Suppressor macrophage treated with lipopolysaccharide for 4 hours (primary cell): ENCODE data around the gene FOXP4.
A peak's percentile ranks its signal among the peaks of the same experiment; 100 is the strongest.

Experiments used
- DNase-seq: peaks from one replicate; pipeline ENCODE4 v3.0.0-alpha.2; 2020

Gene FOXP4

DNA sequence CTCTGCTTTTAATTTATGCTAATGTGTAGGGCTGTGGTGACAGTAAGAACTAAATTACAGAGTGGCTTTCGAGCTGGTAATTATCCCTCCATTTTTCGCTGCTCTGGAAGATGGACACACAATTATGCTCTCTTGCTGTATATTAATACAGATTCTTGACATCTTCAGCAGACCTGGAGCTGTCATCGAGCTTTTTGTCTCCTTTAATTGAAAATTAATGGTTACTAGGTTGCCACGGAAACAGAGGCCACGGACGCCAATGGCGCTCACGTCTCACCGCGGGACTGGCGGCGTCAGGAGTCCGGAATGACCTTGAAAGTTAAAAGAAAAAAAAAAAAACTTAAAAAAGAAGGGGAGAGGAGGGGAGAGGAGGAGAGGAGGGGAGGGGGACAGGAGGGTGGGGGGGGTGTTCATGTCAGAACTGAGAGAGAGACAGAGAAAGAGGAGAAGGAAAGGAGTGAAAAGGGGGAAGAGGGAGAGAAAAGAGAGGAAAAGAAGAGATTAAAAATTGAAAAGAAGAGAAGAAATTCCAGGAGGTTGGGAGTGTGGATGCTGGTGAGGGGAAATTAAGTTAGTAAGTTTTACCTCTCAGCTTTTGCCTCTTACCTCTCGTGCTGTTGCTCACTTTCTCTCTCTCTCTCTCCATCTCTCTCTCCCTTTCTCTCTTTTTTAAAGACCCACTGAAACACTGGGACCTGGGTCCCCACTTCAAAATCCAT lies 22.1 kb upstream of the FOXP4 start:
- DNase-seq: no peak

DNA sequence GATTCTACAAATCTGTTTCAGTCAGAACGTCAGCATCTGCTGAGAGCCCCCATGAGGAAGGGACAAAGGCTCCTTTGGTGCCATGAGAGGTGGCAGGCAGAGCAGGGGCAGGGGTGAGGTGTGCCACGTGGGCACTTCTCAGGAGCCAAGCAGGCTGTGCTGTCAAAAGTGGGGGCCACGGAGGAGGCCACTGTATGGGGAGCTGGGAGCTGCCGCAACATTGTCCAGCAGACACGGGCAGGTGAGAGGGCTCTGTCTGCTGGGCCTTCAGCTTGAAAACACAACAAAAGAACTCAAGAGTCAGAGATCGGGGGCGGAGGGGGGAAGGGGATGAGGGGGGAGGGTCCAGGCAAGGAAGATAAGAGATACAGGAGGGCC lies 21.6 kb upstream of the FOXP4 start:
- no peak for DNase-seq

GRCh38 chr6:41527721-41528408 lies 18.3 kb upstream of the FOXP4 start:
- DNase-seq: no peak

DNA sequence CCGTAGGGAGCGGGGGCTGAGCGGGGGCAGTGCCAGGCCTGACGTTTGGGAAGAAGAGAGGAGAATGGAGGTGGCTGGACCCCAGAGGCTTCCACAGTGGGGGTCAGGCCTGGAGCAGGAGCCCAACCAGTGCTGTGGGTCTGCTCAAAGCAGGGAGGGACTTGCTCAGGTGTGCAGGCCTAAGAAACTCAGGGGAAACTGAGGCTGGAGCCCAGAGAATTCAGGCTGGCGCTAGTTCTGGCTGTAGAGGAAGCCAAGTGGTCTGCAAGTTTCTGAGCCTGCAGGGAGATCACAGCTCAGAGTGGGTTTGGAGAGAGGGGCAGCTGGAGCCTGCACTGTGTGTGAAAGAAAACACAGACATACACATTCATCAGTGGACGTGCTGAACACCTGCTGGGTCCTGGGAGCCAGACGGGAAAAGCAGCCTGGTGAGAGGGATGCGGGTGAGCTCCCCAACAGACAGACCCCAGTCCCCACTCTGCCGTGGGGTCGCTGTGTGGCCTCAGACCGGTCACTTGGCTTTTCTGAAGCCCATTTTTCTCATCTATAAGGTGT lies 17.7 kb upstream of the FOXP4 start:
- no peak for DNase-seq

GRCh38 chr6:41529049-41529448 lies 17.1 kb upstream of the FOXP4 start:
- no peak for DNase-seq

- DNase-seq: no peak
These were observed 16.2 kb upstream of the FOXP4 start for GRCh38 chr6:41529970-41530369.

- no peak for DNase-seq
These were observed 15.7 kb upstream of the FOXP4 start for GRCh38 chr6:41530476-41530875.

DNA sequence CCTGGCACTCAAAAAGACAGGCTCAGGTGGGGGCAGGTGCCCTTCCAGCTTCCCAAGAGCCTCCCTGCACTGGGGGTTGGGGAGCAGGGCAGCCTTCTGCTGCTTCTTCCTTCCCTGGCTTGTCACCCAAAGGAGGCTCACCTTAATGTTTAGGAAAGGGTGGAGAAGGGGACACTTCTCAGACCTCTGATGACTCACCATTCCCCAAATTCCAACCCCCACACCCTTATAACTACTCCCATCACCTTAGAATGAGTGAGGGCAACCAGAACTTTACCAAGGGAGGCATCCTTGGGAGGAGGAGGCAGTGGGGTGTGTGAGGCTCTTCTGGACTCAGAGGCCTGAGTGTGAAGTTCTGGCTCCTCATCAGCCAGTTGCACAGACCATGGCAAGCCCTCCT lies 15.2 kb upstream of the FOXP4 start:
- no peak for DNase-seq

GRCh38 chr6:41531591-41532582 lies 14.3 kb upstream of the FOXP4 start:
- DNase-seq: peak; percentile 94

- no peak for DNase-seq
These were observed 10.4 kb upstream of the FOXP4 start for GRCh38 chr6:41535766-41536165.

DNA sequence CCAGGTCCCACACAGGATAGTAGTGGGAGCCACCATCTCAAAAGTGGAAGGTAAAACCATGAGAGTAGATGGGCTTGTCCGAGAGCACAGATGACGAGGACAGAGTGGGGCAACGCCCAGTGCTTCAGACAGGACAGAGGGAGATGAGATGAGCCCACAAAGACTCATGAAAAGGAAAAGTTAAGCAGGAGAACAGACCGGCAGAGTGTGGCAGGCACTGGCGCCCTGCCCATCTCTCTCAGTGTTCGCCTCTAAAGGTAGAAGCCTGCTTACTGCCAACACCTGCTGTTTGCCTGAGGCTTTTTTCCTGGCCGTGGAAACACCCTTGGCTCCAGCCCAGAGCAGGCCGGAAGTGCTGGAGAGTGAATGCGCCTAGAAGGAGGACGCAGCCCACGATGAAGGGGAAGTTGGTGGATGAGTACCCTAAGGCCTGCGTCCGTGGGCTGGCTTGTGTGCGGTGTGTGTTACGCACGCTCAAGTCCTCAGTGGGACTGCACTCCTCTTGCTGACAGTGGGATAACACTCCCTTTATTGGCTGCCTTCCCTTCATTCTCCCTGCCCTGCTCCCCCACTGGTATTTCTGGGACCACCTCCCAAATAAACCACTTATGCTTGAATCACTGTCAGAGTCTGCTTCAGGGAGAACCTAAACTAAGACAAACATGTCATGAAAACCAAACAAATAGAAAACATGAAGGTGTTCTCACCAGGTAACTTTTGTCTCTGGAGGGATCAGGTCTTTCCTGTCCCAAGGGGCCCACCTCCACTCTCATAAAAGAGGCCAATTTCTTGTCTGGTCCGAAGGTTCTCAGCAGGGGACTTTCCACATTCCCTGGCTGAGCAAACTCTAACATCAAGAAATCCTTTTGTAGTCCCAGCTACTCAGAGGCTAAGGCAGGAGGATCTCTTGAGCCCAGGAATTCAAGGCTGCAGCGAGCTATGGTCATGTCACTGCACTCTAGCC lies 9.1 kb upstream of the FOXP4 start:
- DNase-seq: peak; percentile 81

DNA sequence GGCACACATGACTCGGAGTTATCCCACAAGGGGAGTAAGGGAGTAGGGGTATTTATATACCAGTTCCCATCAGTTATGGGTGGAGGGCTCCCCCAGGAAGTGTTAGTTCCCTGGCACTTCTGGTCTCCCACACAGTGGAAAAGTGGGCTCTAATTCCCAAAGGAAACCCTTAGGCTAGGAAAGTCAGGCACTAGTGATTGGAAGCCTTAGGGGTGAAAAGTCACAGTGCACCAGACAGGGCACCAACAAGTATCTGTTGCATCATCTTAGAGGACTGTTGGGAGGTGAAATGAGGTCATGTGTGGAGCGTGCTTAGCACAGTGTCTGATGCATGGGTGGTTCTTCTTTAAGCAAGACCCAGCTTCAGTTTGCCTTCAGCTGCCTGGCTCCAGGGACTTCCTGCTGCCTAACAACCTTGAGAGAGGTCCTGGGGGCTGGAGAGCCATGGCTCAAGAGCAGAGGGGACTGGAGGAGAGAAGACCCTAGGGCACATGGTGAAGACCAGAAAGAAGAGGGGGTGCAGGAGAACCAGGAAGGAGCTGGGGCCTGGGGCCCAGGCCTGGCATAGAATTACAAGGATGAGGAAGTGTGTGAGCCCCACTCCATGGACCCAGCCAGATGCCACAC lies 7.5 kb upstream of the FOXP4 start:
- peak; percentile 87 for DNase-seq

- no peak for DNase-seq
These were observed 7.0 kb upstream of the FOXP4 start for GRCh38 chr6:41539204-41539603.

DNA sequence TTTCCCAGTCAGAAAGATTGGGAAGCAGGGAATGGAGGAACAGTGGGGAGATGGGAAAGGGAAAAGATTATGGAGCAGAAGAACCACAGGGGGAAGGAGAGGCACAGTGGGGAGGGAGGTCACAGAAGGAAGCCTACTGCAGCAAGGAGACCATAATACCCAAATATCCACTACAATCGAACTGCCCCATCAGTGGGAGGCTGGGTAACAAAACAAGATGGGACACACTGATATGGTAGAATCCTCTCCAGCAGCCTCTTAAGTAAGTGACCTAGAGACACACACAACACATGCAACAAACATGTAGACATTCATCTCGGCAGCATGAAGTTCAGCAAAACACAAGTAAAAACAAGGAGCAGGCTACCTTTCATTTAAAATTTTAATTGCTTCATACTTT lies 4.8 kb upstream of the FOXP4 start:
- DNase-seq: no peak

DNA sequence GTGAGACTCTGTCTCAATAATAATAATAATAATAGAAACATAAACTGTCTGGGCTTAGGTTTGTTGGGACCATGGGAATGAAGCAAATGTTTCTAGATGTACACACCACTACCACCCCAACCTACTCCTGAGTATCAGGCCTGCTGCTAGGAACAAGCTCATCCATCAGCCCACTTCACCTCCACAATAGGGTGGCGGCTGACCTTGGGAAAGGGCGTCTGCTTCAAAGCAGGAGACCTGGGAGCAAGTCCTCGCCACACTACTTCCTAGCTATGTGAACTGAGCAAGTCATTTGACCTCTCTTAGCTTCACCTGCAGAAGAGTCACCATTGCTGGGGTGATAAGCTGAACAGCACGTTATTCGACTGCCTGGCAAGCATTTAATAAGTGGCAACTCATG lies 3.1 kb upstream of the FOXP4 start:
- DNase-seq: no peak

DNA sequence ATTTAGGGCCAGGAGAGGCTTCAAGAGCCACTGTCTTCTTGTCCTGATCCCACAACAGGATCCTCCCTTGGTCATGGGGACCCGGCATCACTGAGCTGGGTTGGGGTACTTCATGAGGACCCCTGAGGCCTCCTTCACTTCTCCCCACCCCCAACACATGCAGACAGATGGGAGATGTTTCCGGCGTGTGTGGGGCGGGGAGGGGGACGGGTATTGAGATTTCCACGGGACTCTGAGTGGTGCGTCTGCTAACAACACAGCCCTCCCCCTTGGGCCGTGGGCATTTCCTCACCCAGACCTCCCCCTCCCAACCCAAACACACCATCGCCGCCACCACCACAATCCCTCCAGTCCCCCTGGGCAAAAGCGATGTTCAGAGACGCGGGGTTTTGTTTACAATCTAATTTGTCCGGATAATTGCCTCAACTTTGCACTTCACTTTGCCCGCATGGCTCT lies 906 bp upstream of the FOXP4 start:
- DNase-seq: no peak

DNA sequence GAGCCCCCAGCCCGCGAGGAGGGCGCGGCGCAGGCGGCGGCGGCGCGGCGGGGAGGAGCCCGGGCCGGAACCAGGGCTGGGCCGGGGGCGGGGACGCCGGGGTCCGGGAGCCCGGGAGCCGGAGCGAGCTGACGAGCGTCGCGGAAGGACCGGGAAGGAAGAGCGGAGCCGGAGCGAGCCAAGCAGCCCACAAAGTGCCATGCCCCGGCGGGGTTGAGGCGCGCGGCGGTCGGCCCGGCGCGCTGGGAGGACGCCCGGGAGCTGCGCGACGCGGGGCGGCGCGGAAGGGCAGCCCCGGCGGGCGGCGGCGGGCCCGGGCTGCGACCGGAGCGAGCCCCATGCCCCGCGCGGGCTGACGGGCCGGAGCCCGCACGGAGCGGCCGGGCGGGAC lies 289 bp downstream of the FOXP4 start:
- peak; percentile 59 for DNase-seq

GRCh38 chr6:41546866-41547798 lies 951 bp downstream of the FOXP4 start:
- DNase-seq: peak; percentile 47

- DNase-seq: no peak
These were observed 1.6 kb downstream of the FOXP4 start for GRCh38 chr6:41547799-41548097.

DNA sequence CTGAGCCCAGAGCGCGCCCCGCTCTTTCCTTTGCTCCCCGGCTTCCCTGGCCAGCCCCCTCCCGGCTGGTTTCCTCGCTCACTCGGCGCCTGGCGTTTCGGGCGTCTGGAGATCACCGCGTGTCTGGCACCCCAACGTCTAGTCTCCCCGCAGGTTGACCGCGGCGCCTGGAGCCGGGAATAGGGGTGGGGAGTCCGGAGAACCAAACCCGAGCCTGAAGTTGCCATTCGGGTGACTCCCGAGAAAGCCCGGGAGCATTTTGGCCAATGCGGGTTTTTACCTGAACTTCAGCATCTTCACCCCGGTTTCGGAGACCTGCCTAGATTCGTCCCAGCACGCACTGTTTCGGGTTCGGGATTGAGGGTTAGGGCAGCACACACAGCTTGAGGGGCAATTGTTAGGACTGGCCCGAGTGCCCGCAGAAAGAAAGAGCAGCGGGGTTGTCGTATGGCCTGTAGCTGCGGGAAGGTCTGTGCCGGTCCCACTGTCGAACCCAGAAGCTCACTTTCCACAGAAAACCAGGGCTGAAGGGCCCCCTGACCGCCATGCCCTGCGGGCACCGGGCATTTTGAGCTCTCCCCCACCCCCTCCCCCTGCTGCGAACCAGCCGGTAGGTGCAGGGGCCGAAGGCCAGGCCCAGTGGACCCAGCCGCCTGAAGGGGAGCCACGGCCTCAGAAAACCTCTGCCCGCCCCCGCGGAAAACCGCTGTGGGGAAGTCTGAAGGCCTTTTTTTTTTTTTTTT lies 2.1 kb downstream of the FOXP4 start:
- peak; percentile 54 for DNase-seq
